GM12878 (cell line): ENCODE results near the gene DHCR24. TPM values are rescaled to one million over a fixed set of nuclear protein-coding genes. Genes with fewer than 3 reads are reported as not detected.

Source experiments
- ATAC-seq: fragments of 200-7000 bp; cut with Tn5 transposase; 3 replicates; pipeline ENCODE4 v1.9.1; 2020; ENCODE audit warnings: mild to moderate bottlenecking, moderate library complexity
- BruUV-seq: library from RNA; stranded (reverse); fragments of 400-500 nt; replicated peaks from 2 replicates; lab custom pipeline; 2021; lab: Mats Ljungman, UMichigan
- CTCF ChIA-PET: fragments of 300-600 bp; sonication (Branson Sonifier 250); formaldehyde crosslinking; extraction: SDS; loops from one replicate; lab custom pipeline; 2021; ENCODE audit warnings: inconsistent platforms; lab: Yijun Ruan, JAX
- POLR2A ChIA-PET: fragments of 350-600 bp; formaldehyde crosslinking; extraction: SDS; loops from one replicate; lab custom pipeline; 2021; ENCODE audit warnings: inconsistent platforms; lab: Charles Lee
- RAD21 ChIA-PET: fragments of 300-600 bp; sonication (Branson Sonifier 250); formaldehyde crosslinking; loops from one replicate; lab custom pipeline; 2023; ENCODE audit warnings: antibody characterized with exemption; ENCODE audit not compliant: unreplicated experiment; lab: Charles Lee
- SMC1A ChIA-PET: fragments of 300-600 bp; sonication (Branson Sonifier 250); formaldehyde crosslinking; loops from one replicate; lab custom pipeline; 2023; ENCODE audit not compliant: unreplicated experiment, uncharacterized antibody; lab: Charles Lee
- DNase-seq: peaks from one replicate; pipeline ENCODE4 v3.0.0-alpha.2; 2011; ENCODE audit warnings: low read depth, low spot score
- FAIRE-seq: peaks from 3 replicates; lab custom pipeline; 2011; peaks lifted over from hg19 to GRCh38; lab: Jason Lieb, UNC
- H2AFZ ChIP-seq: 2 replicates; pipeline ENCODE4 v1.6.0; 2011; ENCODE audit warnings: low read depth, low read length, control low read depth; ENCODE audit not compliant: control insufficient read depth
- H3K27ac ChIP-seq: 2 replicates; pipeline ENCODE4 v1.5.1; 2011; ENCODE audit warnings: control low read depth; ENCODE audit not compliant: control insufficient read depth, insufficient read depth
- H3K27me3 ChIP-seq, 2 experiments: replicated peaks in 1 of 2; 2 replicates each; pipeline versions ENCODE4 v1.6.0 to v1.6.1; 2011; ENCODE audit warnings: low read length in 1 of 2; ENCODE audit not compliant: control insufficient read depth in 2 of 2, insufficient read depth in 2 of 2
- H3K36me3 ChIP-seq, 2 experiments: 2 replicates each; pipeline ENCODE4 v1.5.1; 2011; ENCODE audit warnings: low read length in 1 of 2; ENCODE audit not compliant: control insufficient read depth in 2 of 2, insufficient read depth in 2 of 2
- H3K4me1 ChIP-seq: 2 replicates; pipeline ENCODE4 v1.6.1; 2011; ENCODE audit warnings: mild to moderate bottlenecking, low read length, moderate library complexity, mixed read lengths; ENCODE audit not compliant: control insufficient read depth, insufficient read depth
- H3K4me2 ChIP-seq: 2 replicates; pipeline ENCODE4 v1.6.0; 2011; ENCODE audit warnings: control low read depth; ENCODE audit not compliant: control insufficient read depth, insufficient read depth
- H3K4me3 ChIP-seq: fragments of 200-600 bp; sonication (generic); 2 replicates; pipeline ENCODE4 v1.5.1; 2016
- H3K79me2 ChIP-seq: 2 replicates; pipeline ENCODE4 v1.6.0; 2011; ENCODE audit warnings: low read length; ENCODE audit not compliant: control insufficient read depth, insufficient read depth
- H3K9ac ChIP-seq: 2 replicates; pipeline ENCODE4 v1.8.0; 2011; ENCODE audit warnings: low read length, control low read depth, mixed read lengths; ENCODE audit not compliant: control insufficient read depth, insufficient read depth
- H3K9me3 ChIP-seq: replicated peaks from 3 replicates; pipeline ENCODE4 v1.5.1; 2011; ENCODE audit warnings: mild to moderate bottlenecking, low read length; ENCODE audit not compliant: control insufficient read depth, insufficient read depth
- H4K20me1 ChIP-seq: 2 replicates; pipeline ENCODE4 v1.6.0; 2011; ENCODE audit not compliant: control insufficient read depth, insufficient read depth
- BMI1 ChIP-seq: fragments of 450-650 bp; IDR thresholded peaks from 2 replicates; pipeline ENCODE4 v1.6.1; 2016; ENCODE audit warnings: mild to moderate bottlenecking, moderate library complexity, borderline replicate concordance
- CBFB ChIP-seq: IDR thresholded peaks from 2 replicates; pipeline ENCODE4 v1.6.1; 2016; ENCODE audit warnings: antibody characterized with exemption, low read depth
- CHD1 ChIP-seq: IDR thresholded peaks from 2 replicates; pipeline ENCODE4 v1.6.1; 2012; ENCODE audit warnings: low read depth, low read length, improper control_type of control experiment
- CREM ChIP-seq: IDR thresholded peaks from 2 replicates; pipeline ENCODE4 v1.6.1; 2014; ENCODE audit warnings: antibody characterized with exemption, low read depth
- GABPA ChIP-seq: IDR thresholded peaks from 2 replicates; pipeline ENCODE4 v1.6.1; 2014; ENCODE audit warnings: antibody characterized with exemption, low read depth, mild to moderate bottlenecking, inconsistent platforms
- HCFC1 ChIP-seq: fragments of 150-350 bp; IDR thresholded peaks from 2 replicates; pipeline ENCODE4 v1.6.1; 2014; ENCODE audit warnings: low read length
- MEF2A ChIP-seq: IDR thresholded peaks from 2 replicates; pipeline ENCODE4 v1.6.1; 2011; ENCODE audit warnings: low read depth, mild to moderate bottlenecking, low read length, moderate library complexity; ENCODE audit not compliant: insufficient read depth
- PAX5 ChIP-seq: IDR thresholded peaks from 2 replicates; pipeline ENCODE4 v1.6.1; 2011; ENCODE audit warnings: low read depth, low read length, borderline replicate concordance
- RCOR1 ChIP-seq: conservative IDR thresholded peaks from 2 replicates; pipeline ENCODE4 v1.6.1; 2012; ENCODE audit warnings: low read depth, low read length, improper control_type of control experiment
- ZNF384 ChIP-seq: IDR thresholded peaks from 2 replicates; pipeline ENCODE4 v1.6.1; 2012; ENCODE audit warnings: low read depth, mild to moderate bottlenecking, low read length, improper control_type of control experiment, borderline replicate concordance
- ZNF622 ChIP-seq: fragments of 450-650 bp; IDR thresholded peaks from 2 replicates; pipeline ENCODE4 v1.6.1; 2017; ENCODE audit warnings: mild to moderate bottlenecking, inconsistent platforms
- WGBS: methylation state at CpG from one replicate; pipeline ENCODE4 v1.1.6; 2016; ENCODE audit warnings: low lambda C conversion rate; ENCODE audit not compliant: insufficient replicate concordance, insufficient coverage; ENCODE audit errors: missing lambda C conversion rate; 5-methylcytosine and 5-hydroxymethylcytosine counted together
- in situ Hi-C: fragments of 300-500 bp; cut with MboI; formaldehyde crosslinking; loops from 9 replicates; pipeline ENCODE4 v1.14.3; 2018; ENCODE audit warnings: mixed read lengths
- intact Hi-C: fragments of 100-400 bp; cut with micrococcal nuclease; formaldehyde crosslinking; loops from one replicate; pipeline ENCODE4 v1.14.2; 2022; ENCODE audit not compliant: unreplicated experiment
- polyA plus RNA-seq, 11 experiments: library from polyadenylated mRNA; depleted of rRNA in 4 of 11; unstranded in 6 of 11; stranded (reverse) in 5 of 11; fragments of >200 nt; fragmentation: Nextera tagmentation in 4 of 11; fragmentation: Illumina TruSeq in 1 of 11; extraction: Ambion mirVana in 4 of 11; extraction: Trizol in 1 of 11; gene quantifications; 1 replicate in 1 of 11; 2 replicates in 10 of 11; pipeline versions ENCODE4 v1.2.1 to v1.2.3, GENCODE V29; 2011 to 2016; ENCODE audit warnings: inconsistent platforms in 2 of 11, missing spikeins in 2 of 11, low read depth in 1 of 11
- total RNA-seq, 4 experiments: library from RNA; depleted of rRNA in 3 of 4; stranded (reverse); fragments of >200 nt in 3 of 4; fragmentation: Illumina TruSeq in 1 of 4; extraction: Trizol in 1 of 4; gene quantifications; 2 replicates each; pipeline versions ENCODE4 v1.2.1 to v1.2.3, GENCODE V29; 2013 to 2021
- TF ChIP-seq, protein P1 (sequence below): fragments of 450-650 bp; IDR thresholded peaks from 2 replicates; pipeline ENCODE4 v1.6.1; 2016; ENCODE audit warnings: mild to moderate bottlenecking, moderate library complexity, borderline replicate concordance
- TF ChIP-seq, protein P2 (sequence below): IDR thresholded peaks from 2 replicates; pipeline ENCODE4 v1.6.1; 2012; ENCODE audit warnings: low read depth, low read length, improper control_type of control experiment
- TF ChIP-seq, protein P3 (sequence below): IDR thresholded peaks from 2 replicates; pipeline ENCODE4 v1.6.1; 2012; ENCODE audit warnings: improper control_type of control experiment, low read depth, low read length; ENCODE audit not compliant: insufficient replicate concordance

DHCR24 gene
- total and polyA plus RNA-seq, 10 of the 15 experiments (the other 5 are each of a cell fraction or from before 2014, with no cell fraction given): 23.3 to 169 (median 120) TPM

DNA sequence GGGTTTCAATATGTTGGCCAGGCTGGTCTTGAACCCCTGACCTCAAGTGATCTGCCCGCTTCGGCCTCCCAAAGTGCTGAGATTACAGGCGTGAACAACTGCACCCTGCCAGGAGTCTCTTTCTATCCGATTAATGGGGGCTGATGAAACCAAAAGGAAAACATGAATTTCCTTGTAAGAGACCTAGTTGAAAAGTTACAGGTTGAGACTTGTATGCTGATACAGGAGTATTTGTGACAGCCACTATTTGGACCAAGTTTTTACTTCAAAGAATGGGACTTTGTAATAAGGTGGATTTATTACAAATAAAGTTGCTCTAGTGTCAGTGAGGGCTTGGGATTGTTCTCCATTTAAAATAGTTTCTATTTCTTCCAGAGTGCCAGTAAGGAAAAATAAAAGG is 49.8 kb upstream of the DHCR24 start:
- Histone ChIP-seq H3K79me2 (no peaks in the 10 kb centered on the region), H3K4me3 (no peak overlapping the region), H3K36me3 (no peaks in the 10 kb centered on the region), H3K27me3 (no peaks in the 10 kb centered on the region; a peak in 1 of 4 replicates), H3K9ac (no peak overlapping the region), H2AFZ (no peak overlapping the region), H3K9me3 (no peaks in the 10 kb centered on the region), H3K4me2 (no peak overlapping the region), H3K27ac (no peak overlapping the region), H3K4me1 (no peaks in the 10 kb centered on the region), H4K20me1 (no peaks in the 10 kb centered on the region)
- ChIA-PET SMC1A (no interaction called here), CTCF (interaction anchor here (0.9 kb wide), 1 partner anchor 8 kb away, joined by 3 read pairs; no protein-coding TSS in a partner anchor), RAD21 (no interaction called here), POLR2A (no interaction called here)
- no peak for DNase-seq
- 9% methylated on average over 4 of the region's 4 CpGs for WGBS
- no peak for ATAC-seq
- TF ChIP-seq BMI1 (no peak), RCOR1 (no peak), CHD1 (no peak), MEF2A (no peak), ZNF384 (no peak), ZNF622 (no peak), HCFC1 (no peak), CREM (no peak), CBFB (no peak), GABPA (no peak), PAX5 (no peak)
- TF ChIP-seq, protein P1, sequence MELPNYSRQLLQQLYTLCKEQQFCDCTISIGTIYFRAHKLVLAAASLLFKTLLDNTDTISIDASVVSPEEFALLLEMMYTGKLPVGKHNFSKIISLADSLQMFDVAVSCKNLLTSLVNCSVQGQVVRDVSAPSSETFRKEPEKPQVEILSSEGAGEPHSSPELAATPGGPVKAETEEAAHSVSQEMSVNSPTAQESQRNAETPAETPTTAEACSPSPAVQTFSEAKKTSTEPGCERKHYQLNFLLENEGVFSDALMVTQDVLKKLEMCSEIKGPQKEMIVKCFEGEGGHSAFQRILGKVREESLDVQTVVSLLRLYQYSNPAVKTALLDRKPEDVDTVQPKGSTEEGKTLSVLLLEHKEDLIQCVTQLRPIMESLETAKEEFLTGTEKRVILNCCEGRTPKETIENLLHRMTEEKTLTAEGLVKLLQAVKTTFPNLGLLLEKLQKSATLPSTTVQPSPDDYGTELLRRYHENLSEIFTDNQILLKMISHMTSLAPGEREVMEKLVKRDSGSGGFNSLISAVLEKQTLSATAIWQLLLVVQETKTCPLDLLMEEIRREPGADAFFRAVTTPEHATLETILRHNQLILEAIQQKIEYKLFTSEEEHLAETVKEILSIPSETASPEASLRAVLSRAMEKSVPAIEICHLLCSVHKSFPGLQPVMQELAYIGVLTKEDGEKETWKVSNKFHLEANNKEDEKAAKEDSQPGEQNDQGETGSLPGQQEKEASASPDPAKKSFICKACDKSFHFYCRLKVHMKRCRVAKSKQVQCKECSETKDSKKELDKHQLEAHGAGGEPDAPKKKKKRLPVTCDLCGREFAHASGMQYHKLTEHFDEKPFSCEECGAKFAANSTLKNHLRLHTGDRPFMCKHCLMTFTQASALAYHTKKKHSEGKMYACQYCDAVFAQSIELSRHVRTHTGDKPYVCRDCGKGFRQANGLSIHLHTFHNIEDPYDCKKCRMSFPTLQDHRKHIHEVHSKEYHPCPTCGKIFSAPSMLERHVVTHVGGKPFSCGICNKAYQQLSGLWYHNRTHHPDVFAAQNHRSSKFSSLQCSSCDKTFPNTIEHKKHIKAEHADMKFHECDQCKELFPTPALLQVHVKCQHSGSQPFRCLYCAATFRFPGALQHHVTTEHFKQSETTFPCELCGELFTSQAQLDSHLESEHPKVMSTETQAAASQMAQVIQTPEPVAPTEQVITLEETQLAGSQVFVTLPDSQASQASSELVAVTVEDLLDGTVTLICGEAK: no peak
- TF ChIP-seq, protein P2, sequence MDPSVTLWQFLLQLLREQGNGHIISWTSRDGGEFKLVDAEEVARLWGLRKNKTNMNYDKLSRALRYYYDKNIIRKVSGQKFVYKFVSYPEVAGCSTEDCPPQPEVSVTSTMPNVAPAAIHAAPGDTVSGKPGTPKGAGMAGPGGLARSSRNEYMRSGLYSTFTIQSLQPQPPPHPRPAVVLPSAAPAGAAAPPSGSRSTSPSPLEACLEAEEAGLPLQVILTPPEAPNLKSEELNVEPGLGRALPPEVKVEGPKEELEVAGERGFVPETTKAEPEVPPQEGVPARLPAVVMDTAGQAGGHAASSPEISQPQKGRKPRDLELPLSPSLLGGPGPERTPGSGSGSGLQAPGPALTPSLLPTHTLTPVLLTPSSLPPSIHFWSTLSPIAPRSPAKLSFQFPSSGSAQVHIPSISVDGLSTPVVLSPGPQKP: no peak
- TF ChIP-seq, protein P3, sequence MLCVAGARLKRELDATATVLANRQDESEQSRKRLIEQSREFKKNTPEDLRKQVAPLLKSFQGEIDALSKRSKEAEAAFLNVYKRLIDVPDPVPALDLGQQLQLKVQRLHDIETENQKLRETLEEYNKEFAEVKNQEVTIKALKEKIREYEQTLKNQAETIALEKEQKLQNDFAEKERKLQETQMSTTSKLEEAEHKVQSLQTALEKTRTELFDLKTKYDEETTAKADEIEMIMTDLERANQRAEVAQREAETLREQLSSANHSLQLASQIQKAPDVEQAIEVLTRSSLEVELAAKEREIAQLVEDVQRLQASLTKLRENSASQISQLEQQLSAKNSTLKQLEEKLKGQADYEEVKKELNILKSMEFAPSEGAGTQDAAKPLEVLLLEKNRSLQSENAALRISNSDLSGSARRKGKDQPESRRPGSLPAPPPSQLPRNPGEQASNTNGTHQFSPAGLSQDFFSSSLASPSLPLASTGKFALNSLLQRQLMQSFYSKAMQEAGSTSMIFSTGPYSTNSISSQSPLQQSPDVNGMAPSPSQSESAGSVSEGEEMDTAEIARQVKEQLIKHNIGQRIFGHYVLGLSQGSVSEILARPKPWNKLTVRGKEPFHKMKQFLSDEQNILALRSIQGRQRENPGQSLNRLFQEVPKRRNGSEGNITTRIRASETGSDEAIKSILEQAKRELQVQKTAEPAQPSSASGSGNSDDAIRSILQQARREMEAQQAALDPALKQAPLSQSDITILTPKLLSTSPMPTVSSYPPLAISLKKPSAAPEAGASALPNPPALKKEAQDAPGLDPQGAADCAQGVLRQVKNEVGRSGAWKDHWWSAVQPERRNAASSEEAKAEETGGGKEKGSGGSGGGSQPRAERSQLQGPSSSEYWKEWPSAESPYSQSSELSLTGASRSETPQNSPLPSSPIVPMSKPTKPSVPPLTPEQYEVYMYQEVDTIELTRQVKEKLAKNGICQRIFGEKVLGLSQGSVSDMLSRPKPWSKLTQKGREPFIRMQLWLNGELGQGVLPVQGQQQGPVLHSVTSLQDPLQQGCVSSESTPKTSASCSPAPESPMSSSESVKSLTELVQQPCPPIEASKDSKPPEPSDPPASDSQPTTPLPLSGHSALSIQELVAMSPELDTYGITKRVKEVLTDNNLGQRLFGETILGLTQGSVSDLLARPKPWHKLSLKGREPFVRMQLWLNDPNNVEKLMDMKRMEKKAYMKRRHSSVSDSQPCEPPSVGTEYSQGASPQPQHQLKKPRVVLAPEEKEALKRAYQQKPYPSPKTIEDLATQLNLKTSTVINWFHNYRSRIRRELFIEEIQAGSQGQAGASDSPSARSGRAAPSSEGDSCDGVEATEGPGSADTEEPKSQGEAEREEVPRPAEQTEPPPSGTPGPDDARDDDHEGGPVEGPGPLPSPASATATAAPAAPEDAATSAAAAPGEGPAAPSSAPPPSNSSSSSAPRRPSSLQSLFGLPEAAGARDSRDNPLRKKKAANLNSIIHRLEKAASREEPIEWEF: no peak
- in situ Hi-C loops (no loop called here), intact Hi-C loops (no loop called here)
- FAIRE-seq: no peak
- BruUV-seq: no TSS peak
